GM12865 (cell line): Measurements from ENCODE around the gene FBLN1.
"Not testable (repeated sequence)": the region's sequence is repeated elsewhere in the genome, so short reads cannot be mapped to it uniquely, and the experiment has no call there.

ENCODE experiments used
- DNase-seq: peaks from one replicate; pipeline ENCODE4 v3.0.0; 2010; ENCODE audit warnings: low read depth
- H3K4me3 ChIP-seq: 2 replicates; pipeline ENCODE4 v1.5.1; 2011; ENCODE audit warnings: mild to moderate bottlenecking, low read depth, low read length, control low read depth
- TF ChIP-seq, protein P1 (sequence below): IDR thresholded peaks from 2 replicates; pipeline ENCODE4 v1.5.1; 2011; ENCODE audit warnings: low read length, control low read depth, low read depth, inconsistent platforms; ENCODE audit not compliant: insufficient read depth; ENCODE audit errors: missing control alignments

The FBLN1 gene

DNA sequence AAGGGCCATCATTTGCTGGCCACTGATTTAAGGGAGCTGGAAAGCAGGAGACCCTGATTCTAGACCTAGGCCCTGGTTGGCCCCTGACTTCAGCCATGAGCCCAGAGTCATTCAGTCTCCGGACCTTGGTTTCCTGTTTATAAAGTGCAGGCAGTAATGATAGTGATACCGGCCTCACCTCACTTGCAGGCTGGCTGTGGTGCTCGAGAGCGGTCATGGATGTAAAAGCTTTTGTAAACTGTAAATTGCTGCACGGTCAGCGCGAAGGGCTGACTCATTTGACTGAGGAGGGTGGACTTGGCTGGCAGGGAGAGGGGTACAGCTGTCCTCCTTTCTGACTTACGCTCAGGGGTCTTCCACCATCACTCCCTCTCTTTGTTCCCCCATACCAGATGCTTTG is 37.4 kb downstream of the FBLN1 start:
- DNase-seq = no peak
- TF ChIP-seq, protein P1, sequence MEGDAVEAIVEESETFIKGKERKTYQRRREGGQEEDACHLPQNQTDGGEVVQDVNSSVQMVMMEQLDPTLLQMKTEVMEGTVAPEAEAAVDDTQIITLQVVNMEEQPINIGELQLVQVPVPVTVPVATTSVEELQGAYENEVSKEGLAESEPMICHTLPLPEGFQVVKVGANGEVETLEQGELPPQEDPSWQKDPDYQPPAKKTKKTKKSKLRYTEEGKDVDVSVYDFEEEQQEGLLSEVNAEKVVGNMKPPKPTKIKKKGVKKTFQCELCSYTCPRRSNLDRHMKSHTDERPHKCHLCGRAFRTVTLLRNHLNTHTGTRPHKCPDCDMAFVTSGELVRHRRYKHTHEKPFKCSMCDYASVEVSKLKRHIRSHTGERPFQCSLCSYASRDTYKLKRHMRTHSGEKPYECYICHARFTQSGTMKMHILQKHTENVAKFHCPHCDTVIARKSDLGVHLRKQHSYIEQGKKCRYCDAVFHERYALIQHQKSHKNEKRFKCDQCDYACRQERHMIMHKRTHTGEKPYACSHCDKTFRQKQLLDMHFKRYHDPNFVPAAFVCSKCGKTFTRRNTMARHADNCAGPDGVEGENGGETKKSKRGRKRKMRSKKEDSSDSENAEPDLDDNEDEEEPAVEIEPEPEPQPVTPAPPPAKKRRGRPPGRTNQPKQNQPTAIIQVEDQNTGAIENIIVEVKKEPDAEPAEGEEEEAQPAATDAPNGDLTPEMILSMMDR = no peak
- H3K4me3 ChIP-seq = no peak overlapping the region

DNA sequence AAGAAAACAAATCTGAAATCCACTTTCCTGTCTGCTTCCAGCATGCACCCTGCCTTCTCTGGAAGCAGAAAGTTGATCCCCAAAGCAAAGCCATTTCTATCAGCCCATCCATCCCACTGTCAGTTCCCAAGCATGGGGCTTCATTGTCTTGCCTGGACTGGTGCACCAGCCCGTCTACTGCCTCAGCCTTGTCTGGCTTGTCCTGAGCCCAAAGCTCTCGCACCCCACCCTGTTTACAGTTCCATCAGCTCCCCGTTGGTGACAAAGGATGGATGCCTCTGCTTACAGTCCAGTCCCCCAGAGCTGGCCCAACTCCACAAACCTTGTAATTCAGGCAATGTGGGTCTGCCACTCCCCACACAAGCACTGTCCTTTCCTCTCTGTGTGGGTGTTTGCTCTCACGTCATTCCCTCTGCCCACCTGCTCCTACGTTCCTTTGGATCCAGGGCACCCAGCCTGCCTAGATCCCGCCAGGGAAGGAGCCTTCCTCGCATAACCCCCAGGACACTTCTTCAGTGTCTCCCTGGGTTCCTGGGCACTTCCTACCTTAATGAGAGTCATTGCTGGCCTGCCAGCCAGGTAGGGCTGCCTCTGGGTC is 38.8 kb downstream of the FBLN1 start:
- TF ChIP-seq, protein P1 = no peak
- no peak overlapping the region for H3K4me3 ChIP-seq
- no peak for DNase-seq

DNA sequence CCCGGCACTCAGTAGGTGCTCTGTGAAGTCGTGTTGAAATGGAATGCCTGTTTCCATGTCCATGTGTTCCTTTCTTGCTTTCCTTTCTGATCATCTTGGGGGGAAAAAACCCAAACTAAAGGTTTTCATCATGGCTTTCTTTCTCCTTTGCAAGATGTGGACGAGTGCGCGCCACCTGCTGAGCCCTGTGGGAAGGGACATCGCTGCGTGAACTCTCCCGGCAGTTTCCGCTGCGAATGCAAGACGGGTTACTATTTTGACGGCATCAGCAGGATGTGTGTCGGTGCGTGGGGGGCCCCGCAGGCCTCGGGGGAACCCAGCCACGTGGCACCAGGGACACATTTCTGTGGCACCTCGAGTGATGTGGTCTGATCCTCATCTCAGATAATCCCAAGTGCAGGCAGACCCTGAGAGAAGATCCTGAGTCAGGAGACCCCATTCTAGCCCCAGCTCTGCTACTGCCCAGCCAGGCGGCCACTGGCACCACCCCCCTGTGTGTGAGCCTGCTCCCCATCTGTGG is 39.4 kb downstream of the FBLN1 start:
- H3K4me3 ChIP-seq = no peak overlapping the region
- TF ChIP-seq, protein P1 = no peak
- no peak for DNase-seq

DNA sequence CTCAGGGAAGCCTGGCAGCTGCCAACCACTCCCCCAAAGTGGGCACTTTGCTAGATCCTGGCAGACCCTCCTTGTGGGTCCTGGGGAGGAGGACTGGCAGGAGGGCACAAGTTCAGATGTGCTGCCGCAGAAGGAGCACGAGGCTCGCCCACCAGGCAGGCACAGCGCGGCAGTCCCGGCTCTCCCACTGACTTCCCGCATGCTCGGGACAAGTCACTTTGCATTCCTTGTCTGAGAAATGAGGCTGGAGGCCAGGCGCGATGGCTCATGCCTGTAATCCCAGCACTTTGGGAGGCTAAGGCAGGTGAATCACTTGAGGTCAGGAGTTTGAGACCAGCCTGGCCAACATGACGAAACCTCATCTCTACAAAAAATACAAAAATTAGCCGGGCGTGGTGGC is 40.1 kb downstream of the FBLN1 start:
- DNase-seq = not testable (repeated sequence)

DNA sequence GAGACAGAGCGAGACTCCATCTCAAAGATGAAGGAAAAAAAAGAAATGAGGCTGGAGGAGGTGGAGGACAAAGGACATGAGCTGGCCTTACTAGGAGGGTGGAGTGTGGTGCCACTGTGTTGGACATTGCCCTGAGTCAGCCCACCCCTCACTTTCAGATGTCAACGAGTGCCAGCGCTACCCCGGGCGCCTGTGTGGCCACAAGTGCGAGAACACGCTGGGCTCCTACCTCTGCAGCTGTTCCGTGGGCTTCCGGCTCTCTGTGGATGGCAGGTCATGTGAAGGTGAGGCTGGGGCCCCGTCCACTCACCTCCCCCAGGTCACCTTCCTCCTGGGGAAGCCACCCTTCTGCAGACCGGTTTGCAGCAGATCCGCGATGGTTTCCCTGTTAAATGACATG is 40.6 kb downstream of the FBLN1 start:
- TF ChIP-seq, protein P1 = no peak
- no peak for DNase-seq
- H3K4me3 ChIP-seq = no peak overlapping the region

More for the DNA sequence above, 40.1 kb downstream of the FBLN1 start:
- H3K4me3 ChIP-seq = not testable (repeated sequence)

DNA sequence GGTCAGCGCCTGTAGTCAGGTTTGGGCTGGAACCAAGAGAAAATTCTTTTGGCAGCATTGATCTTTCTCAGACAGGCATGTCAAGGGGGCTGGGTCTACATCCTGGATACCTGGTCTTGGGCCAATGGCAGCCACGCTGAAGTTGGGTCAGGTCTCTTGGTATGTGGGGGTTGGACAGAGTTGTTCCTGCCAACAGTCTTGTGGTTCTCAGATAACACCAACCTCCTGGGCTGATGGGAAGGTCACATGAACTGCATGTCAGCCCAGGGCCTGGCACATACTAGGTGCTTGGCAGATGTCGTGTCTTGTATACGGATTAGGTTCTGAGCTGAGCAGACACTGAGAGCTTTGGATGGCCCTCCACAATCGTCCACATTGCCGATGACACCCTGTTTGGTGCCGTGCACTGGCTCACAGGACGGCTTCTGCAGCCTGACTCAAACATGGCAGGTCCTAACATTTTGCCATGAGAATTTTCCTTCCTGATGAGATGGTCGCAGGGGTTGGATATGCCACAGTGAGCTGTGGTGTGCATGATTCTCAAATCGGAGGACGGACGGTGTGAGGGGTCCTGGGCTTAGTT is 42.0 kb downstream of the FBLN1 start:
- DNase-seq = no peak
- no peak overlapping the region for H3K4me3 ChIP-seq
- TF ChIP-seq, protein P1 = no peak

DNA sequence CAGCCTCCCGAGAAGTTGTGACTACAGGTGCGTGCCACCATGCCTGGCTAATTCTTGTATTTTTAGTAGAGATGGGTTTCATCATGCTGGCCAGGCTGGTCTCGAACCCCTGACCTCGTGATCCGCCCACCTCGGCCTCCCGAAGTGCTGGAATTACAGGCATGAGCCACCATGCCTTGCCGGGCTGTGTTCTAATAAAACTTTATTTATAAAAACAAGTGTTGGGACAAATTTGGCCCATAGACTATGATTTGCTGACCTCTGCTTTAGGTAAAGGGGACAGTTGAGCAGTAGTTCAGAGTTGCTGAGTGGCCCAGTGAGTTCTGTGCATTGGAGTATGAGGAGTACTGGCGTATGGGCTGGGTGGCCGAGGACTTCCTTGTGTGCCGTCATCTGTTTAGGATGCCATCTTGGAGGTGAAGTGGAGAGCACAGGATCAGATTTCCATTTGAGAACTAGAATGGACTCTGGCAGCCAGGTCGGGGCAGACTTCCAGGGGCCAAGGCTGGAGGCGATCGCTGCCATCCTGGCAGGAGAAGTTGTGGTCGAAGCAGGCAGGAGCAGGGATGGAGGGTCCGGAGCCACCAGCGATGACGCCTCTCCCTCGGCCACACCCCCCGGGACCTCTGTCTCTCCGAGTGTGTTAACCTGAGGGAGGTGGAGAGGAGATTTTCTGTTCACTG is 43.8 kb downstream of the FBLN1 start:
- TF ChIP-seq, protein P1 = no peak
- DNase-seq = no peak
- H3K4me3 ChIP-seq = no peak overlapping the region
